Smooth muscle cell (in vitro differentiated cells): ENCODE measurements around the gene SYNE1. TPM values are rescaled to one million over a fixed set of nuclear protein-coding genes. Genes with fewer than 3 reads are reported as not detected.

ENCODE experiments used
- DNase-seq: peaks from one replicate; lab custom pipeline; 2025; ENCODE audit not compliant: unreplicated experiment; lab: John Stamatoyannopoulos, UW
- H2AFZ ChIP-seq: fragments of 200-600 bp; sonication (generic); 2 replicates; pipeline ENCODE4 v1.6.0; 2016; ENCODE audit warnings: antibody characterized with exemption, low read depth, mild to moderate bottlenecking
- H3F3A ChIP-seq: fragments of 200-600 bp; sonication (generic); 2 replicates; pipeline ENCODE4 v1.6.0; 2017; ENCODE audit warnings: antibody characterized with exemption, low read depth
- H3K27ac ChIP-seq: fragments of 200-600 bp; sonication (generic); 2 replicates; pipeline ENCODE4 v1.5.1; 2016; ENCODE audit warnings: low read depth, mild to moderate bottlenecking
- H3K27me3 ChIP-seq: fragments of 200-600 bp; sonication (generic); 2 replicates; pipeline ENCODE4 v1.6.1; 2016; ENCODE audit warnings: low read depth, mild to moderate bottlenecking
- H3K36me3 ChIP-seq: fragments of 200-600 bp; sonication (generic); 2 replicates; pipeline ENCODE4 v1.5.1; 2016; ENCODE audit warnings: low read depth
- H3K4me1 ChIP-seq: fragments of 200-600 bp; sonication (generic); 2 replicates; pipeline ENCODE4 v1.5.1; 2016; ENCODE audit warnings: low read depth
- H3K4me2 ChIP-seq: fragments of 200-600 bp; sonication (generic); 2 replicates; pipeline ENCODE4 v1.6.0; 2016; ENCODE audit warnings: mild to moderate bottlenecking
- H3K4me3 ChIP-seq: fragments of 200-600 bp; sonication (generic); 2 replicates; pipeline ENCODE4 v1.5.1; 2016; ENCODE audit warnings: mild to moderate bottlenecking
- H3K79me2 ChIP-seq: fragments of 200-600 bp; sonication (generic); 2 replicates; pipeline ENCODE4 v1.6.0; 2016; ENCODE audit warnings: low read depth, mild to moderate bottlenecking
- H3K9ac ChIP-seq: fragments of 200-600 bp; sonication (generic); 2 replicates; pipeline ENCODE4 v1.6.0; 2016; ENCODE audit warnings: low read depth
- H3K9me3 ChIP-seq: fragments of 200-600 bp; sonication (generic); replicated peaks from 2 replicates; pipeline ENCODE4 v1.5.1; 2016; ENCODE audit warnings: low read depth
- H4K20me1 ChIP-seq: fragments of 200-600 bp; sonication (generic); 2 replicates; pipeline ENCODE4 v1.6.0; 2016; ENCODE audit warnings: low read depth
- WGBS: methylation state at CpG from one replicate; pipeline ENCODE4 v1.1.7; 2016; ENCODE audit warnings: low lambda C conversion rate; 5-methylcytosine and 5-hydroxymethylcytosine counted together
- polyA plus RNA-seq: library from polyadenylated mRNA; unstranded; fragments of >200 nt; fragmentation: Nextera tagmentation; extraction: Ambion mirVana; gene quantifications from 2 replicates; pipeline ENCODE4 v1.2.1, GENCODE V29; 2016
- total RNA-seq: library from RNA; depleted of rRNA; stranded (reverse); fragments of >200 nt; gene quantifications from 2 replicates; pipeline ENCODE4 v1.2.3, GENCODE V29; 2014
- TF ChIP-seq, protein P1 (sequence below): fragments of 200-600 bp; sonication (generic); IDR thresholded peaks from 2 replicates; pipeline ENCODE4 v1.5.1; 2017; ENCODE audit warnings: borderline replicate concordance, mild to moderate bottlenecking, antibody characterized with exemption; ENCODE audit not compliant: insufficient read depth, poor library complexity, severe bottlenecking

SYNE1 gene
- total and polyA plus RNA-seq, 2 experiments from 2014 or later: 18.2 to 56.2 TPM

GRCh38 chr6:152272486-152272885, 364.7 kb downstream of the SYNE1 start:
- Histone ChIP-seq H3F3A (peaks cover 12% of the 10 kb centered on the region), H4K20me1 (no peaks in the 10 kb centered on the region), H3K9ac (no peak overlapping the region), H3K27me3 (no peaks in the 10 kb centered on the region), H2AFZ (no peak overlapping the region), H3K27ac (no peak overlapping the region), H3K9me3 (no peaks in the 10 kb centered on the region), H3K79me2 (no peaks in the 10 kb centered on the region), H3K4me2 (no peak overlapping the region), H3K4me3 (no peak overlapping the region), H3K36me3 (no peaks in the 10 kb centered on the region), H3K4me1 (peaks cover 8% of the 10 kb centered on the region)
- no peak for DNase-seq
- TF ChIP-seq, protein P1, sequence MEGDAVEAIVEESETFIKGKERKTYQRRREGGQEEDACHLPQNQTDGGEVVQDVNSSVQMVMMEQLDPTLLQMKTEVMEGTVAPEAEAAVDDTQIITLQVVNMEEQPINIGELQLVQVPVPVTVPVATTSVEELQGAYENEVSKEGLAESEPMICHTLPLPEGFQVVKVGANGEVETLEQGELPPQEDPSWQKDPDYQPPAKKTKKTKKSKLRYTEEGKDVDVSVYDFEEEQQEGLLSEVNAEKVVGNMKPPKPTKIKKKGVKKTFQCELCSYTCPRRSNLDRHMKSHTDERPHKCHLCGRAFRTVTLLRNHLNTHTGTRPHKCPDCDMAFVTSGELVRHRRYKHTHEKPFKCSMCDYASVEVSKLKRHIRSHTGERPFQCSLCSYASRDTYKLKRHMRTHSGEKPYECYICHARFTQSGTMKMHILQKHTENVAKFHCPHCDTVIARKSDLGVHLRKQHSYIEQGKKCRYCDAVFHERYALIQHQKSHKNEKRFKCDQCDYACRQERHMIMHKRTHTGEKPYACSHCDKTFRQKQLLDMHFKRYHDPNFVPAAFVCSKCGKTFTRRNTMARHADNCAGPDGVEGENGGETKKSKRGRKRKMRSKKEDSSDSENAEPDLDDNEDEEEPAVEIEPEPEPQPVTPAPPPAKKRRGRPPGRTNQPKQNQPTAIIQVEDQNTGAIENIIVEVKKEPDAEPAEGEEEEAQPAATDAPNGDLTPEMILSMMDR: no peak
- 88% methylated on average over 1 of the region's 1 CpG for WGBS

DNA sequence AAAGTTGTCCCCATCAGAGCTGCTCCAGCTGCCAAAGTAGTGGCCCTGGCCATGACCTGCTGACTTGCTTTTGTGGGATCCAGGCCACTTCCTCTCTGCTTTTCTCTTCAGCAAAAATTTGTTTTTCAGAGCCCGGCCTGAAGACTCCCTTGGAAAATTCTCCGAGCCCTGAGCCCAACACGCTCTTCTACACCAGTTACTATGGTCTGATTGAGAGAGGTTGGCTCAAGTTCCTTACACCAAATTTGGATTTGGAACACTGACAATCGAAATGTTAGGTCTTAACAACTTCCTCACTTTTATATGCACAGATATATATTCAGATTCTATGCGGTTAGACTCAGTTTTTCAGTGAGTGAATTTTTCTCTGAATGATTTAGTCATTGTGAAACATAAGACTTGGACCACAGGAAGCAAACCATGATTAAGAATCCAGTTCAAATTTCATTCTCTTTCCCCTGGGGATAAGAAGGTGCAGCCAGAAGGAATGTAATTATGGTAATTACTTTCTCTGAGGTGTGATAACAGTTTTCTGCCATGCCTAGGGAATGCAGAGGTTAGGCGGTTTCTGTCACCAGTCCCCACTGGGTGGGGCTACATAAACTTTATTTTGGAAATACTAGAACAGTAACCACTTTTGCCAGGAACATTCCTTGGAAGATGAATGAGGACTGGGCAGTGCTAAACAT, 365.2 kb downstream of the SYNE1 start:
- Histone ChIP-seq H3K4me2 (no peak overlapping the region), H3K4me1 (peaks cover 8% of the 10 kb centered on the region)
- 85% methylated on average over 6 of the region's 6 CpGs for WGBS

DNA sequence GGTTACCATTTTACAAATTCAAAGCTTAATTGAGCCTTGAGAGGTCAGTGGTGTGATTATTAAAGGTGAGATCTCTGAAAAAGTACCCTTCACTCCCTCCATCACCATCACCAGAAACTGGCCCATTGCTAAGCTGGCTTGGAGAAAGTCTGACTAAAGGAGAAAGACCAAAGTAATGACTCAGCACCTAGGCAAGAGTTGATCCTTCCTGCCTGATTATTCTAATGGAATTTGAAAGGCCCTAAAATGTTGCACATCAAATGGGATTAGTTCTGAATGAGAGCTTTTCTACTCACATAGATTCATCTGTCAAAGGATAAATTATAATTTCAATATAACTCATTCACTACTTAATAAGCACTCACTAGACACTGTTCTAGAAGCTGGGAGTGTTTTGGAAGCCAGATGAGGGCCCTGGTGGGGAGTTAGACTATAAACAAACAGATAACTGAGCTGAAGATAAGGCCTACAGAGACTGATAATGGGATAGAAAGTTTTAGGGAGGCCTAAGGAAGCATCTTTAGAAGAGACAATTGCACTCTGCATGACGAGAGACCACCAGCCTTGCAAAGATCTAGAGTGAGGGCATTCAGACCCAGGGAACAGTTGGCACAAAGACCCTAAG, 366.7 kb downstream of the SYNE1 start:
- TF ChIP-seq, protein P1: no peak
- WGBS: 38% methylated on average over 1 of the region's 1 CpG
- Histone ChIP-seq H3F3A (peaks cover 12% of the 10 kb centered on the region), H2AFZ (no peak overlapping the region), H3K9me3 (no peaks in the 10 kb centered on the region), H3K4me1 (peaks cover 8% of the 10 kb centered on the region), H3K27ac (no peak overlapping the region), H3K79me2 (no peaks in the 10 kb centered on the region), H3K9ac (no peak overlapping the region), H3K4me2 (no peak overlapping the region), H4K20me1 (no peaks in the 10 kb centered on the region), H3K36me3 (no peaks in the 10 kb centered on the region), H3K27me3 (no peaks in the 10 kb centered on the region), H3K4me3 (no peak overlapping the region)
- no peak for DNase-seq

More for the DNA sequence above, 365.2 kb downstream of the SYNE1 start:
- H4K20me1 ChIP-seq: no peaks in the 10 kb centered on the region
- no peak for DNase-seq
- no peaks in the 10 kb centered on the region for H3K79me2 ChIP-seq
- no peak overlapping the region for H2AFZ ChIP-seq
- H3F3A ChIP-seq: peaks cover 12% of the 10 kb centered on the region
- H3K27ac ChIP-seq: no peak overlapping the region
- TF ChIP-seq, protein P1: no peak
- no peak overlapping the region for H3K9ac ChIP-seq
- H3K4me3 ChIP-seq: no peak overlapping the region
- H3K9me3 ChIP-seq: no peaks in the 10 kb centered on the region
- no peaks in the 10 kb centered on the region for H3K27me3 ChIP-seq
- H3K36me3 ChIP-seq: no peaks in the 10 kb centered on the region
